ENCODE results near the gene CBR1.

DNA sequence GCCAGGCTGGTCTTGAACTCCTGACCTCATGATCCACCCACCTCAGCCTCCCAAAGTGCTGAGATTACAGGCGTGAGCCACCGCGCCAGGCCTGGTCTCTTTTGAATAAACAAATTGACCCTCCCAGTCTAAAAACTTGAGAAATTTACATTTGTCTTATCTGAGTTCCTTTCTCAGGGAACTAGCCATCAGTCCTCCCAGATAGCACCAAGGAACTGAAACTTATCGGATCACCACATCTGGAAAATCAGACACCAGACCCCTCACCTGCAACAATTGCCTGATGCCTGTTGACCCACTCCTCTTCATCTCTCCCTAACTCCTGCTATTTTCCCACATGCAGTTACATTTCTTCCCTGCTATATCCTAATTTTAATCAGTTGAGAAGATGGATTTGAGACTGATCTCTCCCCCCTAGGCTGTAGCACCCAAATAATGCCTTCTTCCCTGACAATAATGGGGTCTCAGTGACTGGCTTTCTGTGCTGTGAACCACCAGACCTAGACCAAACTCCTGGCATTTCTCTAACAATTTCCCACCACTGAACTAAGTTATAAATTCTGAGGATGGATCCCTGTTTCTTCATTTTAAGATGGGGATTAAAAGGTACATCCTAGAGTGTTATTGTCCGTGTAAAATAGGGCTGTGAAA, 951 bp upstream of the CBR1 start:
- TF ChIP-seq, protein P1, sequence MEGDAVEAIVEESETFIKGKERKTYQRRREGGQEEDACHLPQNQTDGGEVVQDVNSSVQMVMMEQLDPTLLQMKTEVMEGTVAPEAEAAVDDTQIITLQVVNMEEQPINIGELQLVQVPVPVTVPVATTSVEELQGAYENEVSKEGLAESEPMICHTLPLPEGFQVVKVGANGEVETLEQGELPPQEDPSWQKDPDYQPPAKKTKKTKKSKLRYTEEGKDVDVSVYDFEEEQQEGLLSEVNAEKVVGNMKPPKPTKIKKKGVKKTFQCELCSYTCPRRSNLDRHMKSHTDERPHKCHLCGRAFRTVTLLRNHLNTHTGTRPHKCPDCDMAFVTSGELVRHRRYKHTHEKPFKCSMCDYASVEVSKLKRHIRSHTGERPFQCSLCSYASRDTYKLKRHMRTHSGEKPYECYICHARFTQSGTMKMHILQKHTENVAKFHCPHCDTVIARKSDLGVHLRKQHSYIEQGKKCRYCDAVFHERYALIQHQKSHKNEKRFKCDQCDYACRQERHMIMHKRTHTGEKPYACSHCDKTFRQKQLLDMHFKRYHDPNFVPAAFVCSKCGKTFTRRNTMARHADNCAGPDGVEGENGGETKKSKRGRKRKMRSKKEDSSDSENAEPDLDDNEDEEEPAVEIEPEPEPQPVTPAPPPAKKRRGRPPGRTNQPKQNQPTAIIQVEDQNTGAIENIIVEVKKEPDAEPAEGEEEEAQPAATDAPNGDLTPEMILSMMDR (conservative IDR thresholded peaks at IDR 0.05; ENCODE audit: low read length) = no peak
- TF ChIP-seq EZH2phosphoT487 (IDR thresholded peaks at IDR 0.05; ENCODE audit: borderline replicate concordance, low read depth, low read length) = no peak

All from OCI-LY7 (cell line).